TTC549 (cell line): ENCODE measurements around the gene CLDN1.

Source experiments
- FAIRE-seq: peaks from 2 replicates; lab custom pipeline; 2012; peaks lifted over from hg19 to GRCh38; lab: Jason Lieb, UNC

The CLDN1 gene, protein sequence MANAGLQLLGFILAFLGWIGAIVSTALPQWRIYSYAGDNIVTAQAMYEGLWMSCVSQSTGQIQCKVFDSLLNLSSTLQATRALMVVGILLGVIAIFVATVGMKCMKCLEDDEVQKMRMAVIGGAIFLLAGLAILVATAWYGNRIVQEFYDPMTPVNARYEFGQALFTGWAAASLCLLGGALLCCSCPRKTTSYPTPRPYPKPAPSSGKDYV

DNA sequence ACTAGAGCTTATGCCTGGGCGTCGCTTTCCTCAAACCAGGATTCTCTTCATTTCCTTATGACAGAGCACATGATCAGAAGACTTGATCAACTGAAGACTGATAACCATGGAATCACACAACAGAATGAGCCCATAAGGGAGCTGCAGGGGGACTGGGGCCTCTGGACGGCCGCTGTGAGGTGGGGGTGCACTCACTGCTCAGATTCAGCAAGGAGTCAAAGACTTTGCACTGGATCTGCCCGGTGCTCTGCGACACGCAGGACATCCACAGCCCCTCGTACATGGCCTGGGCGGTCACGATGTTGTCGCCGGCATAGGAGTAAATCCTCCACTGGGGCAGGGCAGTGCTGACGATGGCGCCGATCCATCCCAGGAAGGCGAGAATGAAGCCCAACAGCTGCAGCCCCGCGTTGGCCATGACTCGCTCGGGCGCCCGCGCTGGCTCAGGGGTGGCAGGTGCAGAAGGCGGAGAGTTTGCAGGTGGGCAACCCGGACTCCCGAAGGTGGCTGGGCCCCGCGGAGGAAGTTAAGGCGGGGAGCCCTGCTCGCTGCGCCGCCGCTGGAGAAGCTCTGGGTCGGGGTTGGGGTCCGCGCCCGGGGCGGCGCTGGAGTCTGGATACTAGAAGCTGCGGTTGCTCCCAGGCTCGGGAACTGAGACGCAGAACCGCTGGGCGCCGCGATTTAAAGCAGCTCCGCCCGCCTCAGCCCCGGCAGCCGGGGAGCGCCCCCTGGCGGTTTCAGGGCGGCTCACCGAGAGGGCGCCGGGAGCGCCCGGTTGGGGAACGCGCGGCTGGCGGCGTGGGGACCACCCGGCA lies at the start of gene CLDN1:
CLDN1 (minus strand) TSS at position 658 of the 815 bp plus-strand sequence; CDS start at position 418, 240 bp downstream.
- FAIRE-seq = no peak

DNA sequence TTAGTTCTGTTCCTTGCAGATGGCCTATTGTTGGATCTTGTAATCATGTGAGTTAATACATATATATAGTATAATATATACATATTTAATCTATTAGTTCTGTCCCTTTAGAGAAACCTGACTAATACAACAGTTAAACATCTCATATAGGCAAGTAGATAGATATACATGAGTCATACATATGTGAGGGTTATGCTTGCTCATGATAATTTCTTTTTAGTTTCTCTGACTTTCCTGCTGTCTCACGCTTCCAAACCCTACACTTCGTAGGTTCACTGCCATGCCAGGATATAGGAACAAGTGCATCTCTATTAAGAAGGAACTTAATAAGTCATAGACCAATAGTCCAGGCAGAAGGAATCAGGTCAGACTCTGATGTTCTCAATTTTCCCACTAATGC lies 48.9 kb upstream of the CLDN1 start:
- FAIRE-seq = no peak

DNA sequence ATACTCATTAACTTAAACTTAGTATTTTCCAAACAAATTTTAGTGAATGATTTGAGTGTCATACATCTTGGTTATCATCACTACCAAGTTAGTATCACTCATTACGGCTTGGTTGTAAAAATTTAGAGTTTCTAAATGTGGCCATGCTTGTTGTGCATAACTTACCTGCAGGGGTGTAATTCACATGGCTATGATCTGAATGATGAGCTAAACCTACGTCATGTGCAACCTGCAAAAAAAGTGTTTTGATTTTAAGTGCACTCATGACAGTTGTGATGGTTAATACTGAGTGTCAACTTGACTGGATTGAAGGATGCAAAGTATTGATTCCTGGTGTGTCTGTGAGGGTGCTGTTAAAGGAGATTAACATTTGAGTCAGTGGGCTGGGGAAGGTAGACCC lies 48.1 kb upstream of the CLDN1 start:
- FAIRE-seq = no peak

DNA sequence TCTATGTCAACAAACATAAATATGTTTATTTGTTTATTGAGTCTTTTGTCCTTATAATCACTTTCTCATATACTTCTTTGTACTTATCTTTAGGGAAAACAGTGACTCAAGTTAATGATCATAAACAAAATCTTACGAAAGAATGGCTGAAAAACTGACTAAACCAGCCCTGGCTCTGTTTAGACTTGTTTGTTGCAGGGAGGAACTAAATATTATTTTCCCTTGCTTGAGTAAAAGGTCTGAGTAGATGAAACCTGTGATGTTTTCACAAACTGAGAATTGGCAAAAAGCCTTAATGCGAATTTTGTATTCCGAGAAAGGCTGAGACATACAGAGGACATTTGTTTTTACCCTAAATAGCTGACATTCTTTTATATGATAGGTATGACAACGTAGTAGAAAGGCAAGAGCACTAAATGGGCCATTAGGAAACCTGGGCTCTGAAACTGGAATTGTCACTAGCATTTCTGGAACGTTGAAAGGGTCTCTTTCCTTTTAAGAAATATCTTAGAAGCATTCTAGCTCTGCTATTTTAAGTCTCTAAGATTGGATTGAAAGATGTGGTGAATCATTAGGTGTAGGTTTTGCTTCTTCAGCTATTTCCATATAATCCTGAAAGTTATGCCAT lies 47.5 kb upstream of the CLDN1 start:
- no peak for FAIRE-seq

DNA sequence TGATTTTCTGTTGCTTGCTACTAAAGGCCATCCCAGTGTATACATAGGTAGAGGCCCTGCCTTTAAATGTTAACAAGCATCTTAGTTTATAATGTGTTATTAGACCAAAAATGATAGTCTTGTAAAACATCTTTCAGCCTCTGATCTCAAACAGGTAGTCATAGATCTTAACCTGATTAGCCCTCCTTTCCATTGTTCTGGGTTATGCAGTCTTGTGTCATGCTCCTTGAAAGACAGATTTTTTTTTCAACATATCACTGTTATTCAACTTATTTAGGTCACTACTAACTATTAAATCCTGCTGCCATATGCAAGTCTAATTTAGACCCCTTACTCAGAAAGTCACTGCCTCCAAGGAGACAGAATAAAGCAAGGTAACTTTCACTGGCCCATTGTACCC lies 46.6 kb upstream of the CLDN1 start:
- no peak for FAIRE-seq

DNA sequence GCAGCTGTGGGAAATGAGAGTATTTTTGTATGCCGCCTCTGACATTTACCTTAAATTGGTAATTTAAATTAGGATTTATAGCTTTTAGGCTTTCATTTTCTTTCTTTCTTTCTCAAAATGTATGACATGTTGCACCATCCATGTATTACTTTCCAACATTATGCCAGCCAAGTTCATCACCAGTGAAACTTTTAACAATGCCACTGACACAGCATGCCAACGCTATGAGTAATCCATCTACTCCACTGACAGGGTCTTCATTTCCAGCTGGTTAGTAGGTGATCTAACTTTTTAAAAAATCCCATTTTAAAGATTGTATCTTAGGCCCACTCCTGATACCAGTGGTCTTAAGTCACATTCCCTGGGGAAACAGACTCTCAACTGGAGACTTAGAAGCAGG lies 43.9 kb upstream of the CLDN1 start:
- FAIRE-seq = no peak

DNA sequence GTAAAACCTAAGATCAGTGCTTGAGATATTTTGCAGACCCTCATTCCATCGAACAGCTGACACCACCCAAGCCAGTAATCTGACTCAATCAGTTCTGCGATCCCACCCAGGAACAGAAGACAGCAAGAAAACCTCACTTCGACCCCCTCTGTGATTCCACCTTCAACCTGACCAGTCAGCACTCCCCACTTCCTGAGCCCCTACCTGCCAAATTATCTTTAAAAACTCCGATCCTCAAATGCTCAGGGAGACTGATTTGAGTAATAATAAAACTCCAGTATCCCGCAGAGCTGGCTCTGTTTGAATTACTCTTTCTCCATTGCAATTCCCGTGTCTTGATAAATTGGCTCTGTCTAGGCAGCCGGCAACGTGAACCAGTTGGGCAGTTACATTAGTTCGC lies 40.0 kb upstream of the CLDN1 start:
- no peak for FAIRE-seq

DNA sequence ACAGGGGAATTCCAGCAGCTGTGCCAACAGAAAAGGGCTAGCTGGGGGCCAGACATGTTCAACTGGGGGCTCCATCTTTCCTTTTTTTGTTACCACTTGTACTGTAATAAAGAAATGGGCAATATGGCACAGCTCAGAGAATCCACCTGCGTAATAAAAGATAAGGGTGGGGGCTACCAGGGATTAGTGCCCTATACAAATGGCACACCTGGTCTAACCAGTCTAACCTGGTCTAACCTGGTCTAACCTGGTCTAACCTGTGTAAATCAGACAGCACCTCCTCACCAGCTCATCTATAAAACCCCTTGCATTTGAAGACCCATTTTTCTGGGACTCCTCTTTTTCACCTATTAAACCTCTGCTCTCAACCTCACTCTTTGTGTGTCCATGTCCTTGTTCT lies 39.5 kb upstream of the CLDN1 start:
- no peak for FAIRE-seq

DNA sequence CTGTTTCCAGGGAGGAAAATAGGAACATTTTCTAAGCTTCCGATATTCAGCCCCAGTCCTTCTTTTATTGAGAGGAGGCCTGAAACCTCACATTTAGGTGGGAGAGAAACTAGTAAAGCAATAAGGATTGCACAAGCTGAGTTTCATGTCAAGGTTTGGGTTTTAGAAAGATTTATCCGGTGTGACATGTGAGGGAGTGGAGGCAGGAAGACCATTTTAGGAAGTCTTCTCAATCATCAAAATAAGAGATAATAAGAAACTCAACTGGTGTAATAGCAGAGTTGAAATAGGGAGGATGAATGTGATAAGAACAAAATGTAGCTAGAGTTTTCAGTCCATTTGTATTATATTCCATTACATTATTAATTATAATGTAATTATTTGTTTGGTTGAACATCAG lies 38.0 kb upstream of the CLDN1 start:
- no peak for FAIRE-seq

DNA sequence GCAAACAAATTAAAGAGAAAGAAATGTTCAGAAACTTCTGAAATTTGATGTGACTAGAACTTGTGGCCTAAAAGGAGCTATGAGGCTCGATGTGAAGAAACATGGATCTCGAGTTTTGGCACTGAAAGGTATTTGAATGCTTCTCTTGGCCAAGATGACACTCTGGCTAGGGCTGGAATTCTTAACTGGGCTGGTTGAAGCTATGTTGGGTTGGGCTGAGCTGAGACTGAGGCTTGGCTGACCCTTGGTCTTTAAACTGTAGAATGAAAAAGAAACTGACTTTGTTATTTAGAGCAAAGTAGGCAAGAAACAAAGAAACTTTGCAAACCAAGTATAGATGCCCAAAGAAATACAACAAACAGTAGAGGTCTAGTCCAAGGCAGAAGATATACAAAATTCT lies 37.6 kb upstream of the CLDN1 start:
- FAIRE-seq = no peak

DNA sequence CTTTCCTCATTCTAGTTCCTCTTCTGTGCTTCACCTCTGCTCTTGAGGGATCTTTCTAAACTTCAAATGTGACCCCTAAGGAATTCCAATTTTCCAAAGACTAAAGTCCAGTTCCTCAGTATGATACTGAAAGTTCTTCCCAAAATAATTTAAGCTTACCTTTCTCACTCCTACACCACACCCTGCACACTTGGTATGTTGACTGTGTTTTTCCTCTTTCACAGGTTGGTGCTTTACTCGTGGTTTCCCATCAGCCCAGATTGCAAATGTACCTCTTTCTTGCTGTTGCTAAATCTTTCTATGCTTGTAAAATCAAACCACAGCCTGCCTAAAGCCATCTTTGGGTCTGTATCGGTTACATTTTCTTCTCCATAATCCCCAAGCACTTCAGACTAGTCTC lies 35.2 kb upstream of the CLDN1 start:
- FAIRE-seq = no peak

DNA sequence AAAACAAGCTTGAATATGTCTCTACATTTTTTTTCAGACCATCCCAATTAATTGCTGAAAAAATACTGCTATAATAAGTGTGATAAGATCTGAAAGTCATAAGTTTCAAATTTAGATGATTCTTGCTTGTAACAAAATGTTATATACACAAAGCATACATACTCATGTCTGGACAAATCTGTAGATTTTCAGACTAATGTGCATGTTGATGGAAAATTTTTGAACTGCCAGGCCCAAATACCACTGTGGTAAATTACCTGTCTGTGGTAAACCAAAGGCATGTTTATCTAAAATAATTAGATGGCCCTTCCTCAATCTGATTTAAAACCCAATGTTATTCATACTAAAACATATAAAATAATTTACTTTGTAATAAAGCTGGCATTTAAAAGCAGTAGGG lies 34.0 kb upstream of the CLDN1 start:
- FAIRE-seq = no peak

DNA sequence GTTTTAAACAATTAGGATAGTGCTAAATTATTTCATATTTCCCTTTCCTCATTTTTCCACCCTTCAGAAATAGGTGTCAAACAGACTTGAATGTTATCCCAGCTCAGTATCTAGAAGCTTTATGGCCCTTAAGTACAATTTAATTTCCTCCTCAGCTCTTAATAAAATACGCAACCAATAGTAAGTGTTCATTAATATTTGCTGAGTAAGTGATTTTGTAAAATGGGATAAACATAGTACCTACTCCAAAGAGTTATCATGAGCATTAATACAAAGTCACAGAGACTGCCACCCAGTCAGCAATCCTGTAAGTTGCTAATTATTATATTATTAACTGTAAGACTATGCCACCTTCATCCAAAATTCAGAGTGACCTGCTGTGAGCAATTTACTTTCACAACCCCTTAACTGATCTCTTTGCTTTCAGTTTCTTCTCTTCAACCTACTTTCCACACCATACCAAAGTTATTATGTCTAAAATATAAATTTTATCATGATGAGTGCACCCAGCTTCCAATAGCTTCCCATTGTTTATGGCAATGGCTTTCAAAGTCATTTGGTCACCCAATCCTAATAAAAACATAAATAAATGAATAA lies 30.7 kb upstream of the CLDN1 start:
- no peak for FAIRE-seq

DNA sequence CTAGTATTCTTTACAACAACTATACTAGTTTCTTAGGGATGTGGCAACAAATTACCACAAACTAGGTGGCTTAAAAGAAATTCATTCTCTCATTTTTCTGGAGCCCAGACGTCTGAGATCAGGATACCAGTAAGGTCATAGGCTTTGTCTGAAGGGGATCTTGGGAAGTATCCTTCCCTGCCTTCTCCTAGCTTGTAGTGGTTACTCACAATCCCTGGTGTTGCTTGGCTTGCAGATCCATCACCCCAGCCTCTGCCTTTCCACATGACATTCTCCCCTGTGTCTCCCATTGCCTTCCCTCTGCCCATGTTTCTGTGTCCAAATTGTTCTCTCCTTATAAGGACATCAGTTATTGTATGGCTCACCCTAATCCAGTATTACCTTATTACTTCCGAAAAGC lies 24.3 kb upstream of the CLDN1 start:
- no peak for FAIRE-seq

DNA sequence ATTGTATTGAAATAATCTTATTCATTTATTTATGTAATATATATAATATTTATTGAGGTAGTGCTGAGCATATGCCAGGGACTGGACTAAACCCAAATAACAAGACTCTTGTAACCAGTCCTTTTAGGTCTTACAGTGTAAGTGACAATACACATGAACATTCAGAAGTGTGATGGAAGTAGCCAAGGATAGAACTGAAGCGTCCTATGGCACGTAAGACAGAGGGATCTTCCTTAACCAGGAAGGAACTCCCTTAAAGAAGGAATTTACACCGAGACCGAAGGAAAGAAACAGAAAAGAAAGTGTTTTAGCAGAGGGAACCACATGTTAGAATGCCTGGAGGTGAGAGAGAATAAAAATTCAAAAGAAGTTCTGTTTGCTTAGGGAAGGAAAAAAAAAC lies 23.6 kb upstream of the CLDN1 start:
- FAIRE-seq = no peak

DNA sequence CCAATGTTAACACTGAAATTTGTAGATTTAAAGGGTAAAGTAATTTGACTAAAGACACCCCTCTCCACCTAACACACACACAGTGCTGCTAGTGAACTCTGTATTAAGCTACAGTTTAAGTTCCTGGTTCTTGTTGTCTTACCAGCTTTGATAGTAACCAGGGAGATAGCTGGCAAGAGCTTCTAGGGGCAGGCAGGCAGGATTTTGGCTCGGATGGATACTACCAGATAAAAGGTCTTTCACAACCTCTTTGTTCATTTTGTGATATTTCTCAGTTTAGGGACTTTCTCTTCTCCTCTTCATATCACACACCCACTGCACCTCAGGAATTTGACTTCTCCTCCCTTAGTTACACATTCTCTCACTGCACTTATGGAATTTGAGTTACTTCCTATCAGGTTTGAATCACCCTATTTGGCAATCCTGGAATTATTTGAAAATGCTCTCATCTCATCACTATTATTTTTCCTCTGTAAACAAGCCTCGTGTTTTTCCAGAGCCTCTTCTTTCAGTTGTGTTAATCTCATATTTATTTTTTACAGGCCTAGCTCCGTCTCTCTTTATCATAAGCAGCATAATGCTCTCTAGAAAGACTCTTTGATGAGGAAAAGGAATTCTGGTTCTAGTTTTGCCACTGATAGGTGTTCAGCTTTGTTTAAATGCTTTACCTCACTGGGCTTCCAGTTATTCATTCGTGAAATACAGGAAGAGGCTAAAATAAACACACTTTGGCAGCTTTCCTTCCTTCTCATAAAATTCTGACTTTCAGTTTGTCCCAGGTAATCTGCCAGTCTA lies 23.0 kb upstream of the CLDN1 start:
- FAIRE-seq = no peak

DNA sequence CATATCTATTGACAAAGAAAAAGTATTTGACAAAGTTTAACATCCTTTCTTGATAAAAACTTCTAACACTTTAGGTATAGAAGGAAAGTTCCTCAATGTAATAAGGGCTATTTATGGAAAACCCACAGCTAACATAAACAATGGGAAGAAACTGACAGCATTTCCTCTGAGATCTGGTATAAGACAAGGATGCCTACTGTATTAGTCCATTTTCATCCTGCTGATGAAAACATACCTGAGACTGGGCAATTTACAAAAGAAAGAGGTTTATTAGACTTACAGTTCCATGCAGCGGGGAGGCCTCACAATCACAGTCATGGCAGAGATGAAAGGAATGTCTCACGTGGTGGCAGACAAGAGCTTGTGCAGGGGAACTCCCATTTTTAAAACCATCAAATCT lies 17.8 kb upstream of the CLDN1 start:
- no peak for FAIRE-seq

DNA sequence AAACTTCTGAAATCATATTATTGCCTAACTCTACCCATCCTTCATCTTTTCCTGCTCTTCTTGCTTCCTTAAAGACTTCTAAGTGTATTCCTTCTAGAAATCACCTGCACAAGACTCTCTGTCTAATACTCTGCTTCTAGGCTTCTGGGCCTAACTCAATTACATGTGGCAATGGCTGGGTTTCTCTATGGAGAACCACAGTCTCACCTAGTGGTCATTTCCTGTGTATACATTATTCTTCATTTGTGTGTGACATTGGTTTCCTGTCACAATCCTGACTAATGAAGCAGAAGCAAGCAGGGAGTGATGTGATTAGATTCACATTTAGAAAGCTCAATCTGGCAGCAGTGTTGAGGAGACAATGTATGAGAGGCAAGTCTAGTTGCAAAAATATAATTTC lies 16.9 kb upstream of the CLDN1 start:
- FAIRE-seq = no peak

DNA sequence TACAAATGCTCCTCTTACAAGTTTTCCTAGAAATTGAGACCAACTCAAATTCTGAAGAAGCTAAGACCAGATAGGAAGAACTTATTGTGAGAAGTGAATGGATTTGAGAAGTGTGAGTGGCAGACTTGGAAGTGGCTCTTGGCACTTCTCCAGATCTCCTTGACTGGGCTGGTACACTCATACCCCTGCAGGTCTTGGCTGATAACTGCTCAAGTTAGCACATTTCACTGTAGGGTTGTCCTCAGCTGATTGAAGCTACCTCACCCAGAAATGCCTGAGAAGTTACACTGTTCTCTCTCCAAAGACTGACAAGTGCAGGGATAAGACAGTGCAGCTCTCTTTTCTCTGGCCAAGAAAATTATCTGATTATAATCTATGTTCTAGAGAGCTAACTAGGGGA lies 16.5 kb upstream of the CLDN1 start:
- FAIRE-seq = no peak

DNA sequence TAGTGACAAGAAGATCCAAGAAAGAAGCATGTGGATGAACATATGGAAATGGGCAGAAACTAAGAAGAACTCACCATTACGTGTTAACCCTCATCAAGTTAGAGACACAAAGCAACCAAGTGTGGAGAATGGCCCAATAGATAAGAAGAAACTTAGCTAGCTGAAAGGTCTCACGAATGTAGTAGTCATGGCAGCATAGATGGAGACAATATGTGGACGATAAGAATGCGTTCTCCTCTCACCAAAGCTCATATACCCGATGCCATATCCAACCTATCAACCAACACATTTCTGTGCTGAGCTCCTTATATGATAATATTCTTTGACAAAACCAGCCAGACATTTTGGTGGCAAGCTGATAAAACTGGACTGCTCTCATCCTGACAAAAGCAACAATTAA lies 15.1 kb upstream of the CLDN1 start:
- no peak for FAIRE-seq

DNA sequence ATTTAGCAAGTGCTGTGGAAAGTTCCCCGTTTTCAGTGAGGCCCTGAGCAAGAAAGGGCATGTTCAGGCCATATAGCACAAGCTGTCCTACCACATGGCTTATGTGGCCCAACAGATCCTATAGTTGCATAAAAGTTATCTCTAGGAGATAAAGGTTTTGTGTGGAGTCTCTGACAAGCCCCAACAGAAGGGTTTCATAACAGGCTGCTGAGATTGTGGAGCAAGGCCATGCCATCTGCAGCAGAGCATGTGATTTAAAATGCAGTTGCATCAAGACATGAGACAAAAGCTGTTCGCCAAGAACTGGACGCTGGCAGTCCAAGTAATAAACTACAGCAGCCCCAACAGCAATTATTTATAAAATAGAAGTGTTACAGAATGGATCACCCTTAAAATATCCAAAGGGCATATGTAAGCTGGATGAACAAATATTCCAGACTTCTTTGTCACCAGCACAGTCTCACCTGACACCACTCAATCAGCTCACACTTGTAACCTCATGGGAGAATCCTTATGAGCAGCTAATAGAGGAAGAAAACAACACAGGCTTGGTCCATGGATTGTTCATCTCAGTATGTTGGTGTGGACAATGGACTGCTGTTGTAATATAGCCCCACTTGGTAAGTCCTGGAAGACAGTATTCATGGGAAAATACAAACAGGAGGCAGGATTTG lies 14.4 kb upstream of the CLDN1 start:
- FAIRE-seq = no peak

DNA sequence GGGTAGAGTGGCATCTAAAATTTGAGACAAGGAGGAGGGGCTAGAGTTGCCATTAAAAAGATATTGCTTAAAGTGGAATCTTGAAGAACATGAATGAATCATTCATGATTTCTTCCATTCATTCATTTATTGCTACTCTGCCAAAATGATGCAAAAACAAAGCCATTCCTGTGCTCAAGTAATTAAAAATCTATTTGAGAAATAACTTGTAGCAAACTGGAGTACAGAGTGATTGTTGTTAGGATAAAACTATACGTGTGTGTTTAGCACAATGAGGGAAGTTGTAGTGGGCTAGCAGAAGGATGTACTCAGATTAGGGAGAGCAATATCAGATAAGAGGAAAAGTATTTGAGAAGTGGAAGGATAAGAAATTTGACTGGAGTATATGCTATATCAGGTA lies 11.7 kb upstream of the CLDN1 start:
- no peak for FAIRE-seq
